ENCODE data around the gene ST6GAL1.
A peak's percentile ranks its signal among the peaks of the same experiment; 100 is the strongest.

The ST6GAL1 gene

DNA sequence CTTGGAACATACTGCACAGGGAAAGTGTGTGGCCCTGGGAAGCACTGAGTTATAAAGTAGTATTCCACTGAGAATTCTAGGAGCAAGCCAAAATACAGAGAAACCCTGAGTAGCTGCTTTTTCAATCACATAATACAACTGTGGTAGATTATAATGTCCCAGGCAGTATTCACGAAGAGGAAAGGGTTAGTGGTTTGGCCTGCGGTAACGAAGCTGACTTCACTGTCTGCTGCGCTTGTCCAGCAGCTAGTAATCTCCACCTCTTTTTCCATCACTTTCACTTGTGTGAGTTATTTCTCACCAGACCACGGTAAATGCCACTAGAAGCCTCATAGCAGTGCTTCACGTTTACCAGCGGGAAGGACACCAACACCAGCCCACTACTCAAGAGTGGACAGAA is 174.6 kb downstream of the ST6GAL1 start:
- intact Hi-C loops (cut with DNase I; ENCODE audit: low total_unique reads): loop anchor here (10.0 kb wide), 1 partner anchor 170 kb away; the partner anchor contains the start of gene ST6GAL1
- TF ChIP-seq, protein P1, sequence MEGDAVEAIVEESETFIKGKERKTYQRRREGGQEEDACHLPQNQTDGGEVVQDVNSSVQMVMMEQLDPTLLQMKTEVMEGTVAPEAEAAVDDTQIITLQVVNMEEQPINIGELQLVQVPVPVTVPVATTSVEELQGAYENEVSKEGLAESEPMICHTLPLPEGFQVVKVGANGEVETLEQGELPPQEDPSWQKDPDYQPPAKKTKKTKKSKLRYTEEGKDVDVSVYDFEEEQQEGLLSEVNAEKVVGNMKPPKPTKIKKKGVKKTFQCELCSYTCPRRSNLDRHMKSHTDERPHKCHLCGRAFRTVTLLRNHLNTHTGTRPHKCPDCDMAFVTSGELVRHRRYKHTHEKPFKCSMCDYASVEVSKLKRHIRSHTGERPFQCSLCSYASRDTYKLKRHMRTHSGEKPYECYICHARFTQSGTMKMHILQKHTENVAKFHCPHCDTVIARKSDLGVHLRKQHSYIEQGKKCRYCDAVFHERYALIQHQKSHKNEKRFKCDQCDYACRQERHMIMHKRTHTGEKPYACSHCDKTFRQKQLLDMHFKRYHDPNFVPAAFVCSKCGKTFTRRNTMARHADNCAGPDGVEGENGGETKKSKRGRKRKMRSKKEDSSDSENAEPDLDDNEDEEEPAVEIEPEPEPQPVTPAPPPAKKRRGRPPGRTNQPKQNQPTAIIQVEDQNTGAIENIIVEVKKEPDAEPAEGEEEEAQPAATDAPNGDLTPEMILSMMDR (IDR thresholded peaks at IDR 0.05): no peak
- no peaks in the 10 kb centered on the region for H3K27me3 ChIP-seq
- H3K36me3 ChIP-seq: no peaks in the 10 kb centered on the region
- H3K4me1 ChIP-seq: peaks cover 0 to 90% (median 53%) of the 10 kb centered on the region in 4 donors
- no peaks in the 10 kb centered on the region for H3K9me3 ChIP-seq
- peak overlapping the region; percentile 17 to 37 for H3K4me3 ChIP-seq
- H3K27ac ChIP-seq: peak overlapping the region; percentile 84
- DNase-seq: peak in 1 of 2 donors; percentile 66

DNA sequence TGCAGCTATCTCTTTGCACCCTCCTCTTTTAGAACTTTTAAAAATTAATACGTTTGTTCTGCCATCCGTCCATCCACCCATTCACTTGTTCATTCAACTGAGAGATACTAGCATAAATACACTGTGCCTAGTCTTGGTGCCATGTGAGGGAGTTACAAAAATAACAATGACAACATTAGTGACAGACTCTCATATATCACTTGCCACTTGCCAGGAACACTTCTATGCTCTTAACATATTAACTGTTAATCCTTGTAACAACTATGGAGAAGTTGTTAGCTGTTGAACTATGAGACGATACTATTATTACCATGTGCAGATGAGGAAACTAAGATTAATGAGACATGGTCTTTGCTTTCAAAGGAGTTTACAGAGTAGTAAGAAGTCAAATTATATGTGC is 175.4 kb downstream of the ST6GAL1 start:
- Histone ChIP-seq H3K27me3 (no peaks in the 10 kb centered on the region), H3K9me3 (no peaks in the 10 kb centered on the region), H3K27ac (peak overlapping the region; percentile 84), H3K36me3 (no peaks in the 10 kb centered on the region), H3K4me3 (peak overlapping the region in 1 of 2 donors; percentile 37), H3K4me1 (peaks cover 0 to 87% (median 52%) of the 10 kb centered on the region in 4 donors)
- intact Hi-C loops (cut with DNase I; ENCODE audit: low total_unique reads): loop anchor here (10.0 kb wide), 1 partner anchor 171 kb away; the partner anchor contains the start of gene ST6GAL1
- TF ChIP-seq, protein P1 (IDR thresholded peaks at IDR 0.05): no peak
- no peak for DNase-seq

DNA sequence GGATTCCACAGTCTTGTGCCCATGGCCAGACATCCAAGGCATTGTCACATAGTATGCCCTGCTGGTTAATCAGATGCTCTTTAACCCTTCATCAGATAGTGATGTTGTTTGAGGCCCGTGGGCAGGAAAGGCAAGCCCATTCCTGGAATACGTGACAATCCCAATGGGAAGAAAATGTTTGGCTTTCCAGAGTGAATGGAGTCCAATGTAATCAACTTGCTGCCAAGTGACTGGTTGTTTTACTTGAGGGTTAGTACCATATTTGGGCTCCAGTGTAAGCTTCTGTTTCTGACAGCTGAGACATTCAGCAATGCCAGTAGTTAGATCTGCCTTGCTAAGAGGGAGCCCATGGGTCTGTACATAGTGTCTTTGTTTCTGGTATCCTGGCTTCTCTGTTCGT is 177.7 kb downstream of the ST6GAL1 start:
- intact Hi-C loops (cut with DNase I; ENCODE audit: low total_unique reads): loop anchor here (10.0 kb wide), 1 partner anchor 173 kb away; the partner anchor contains the start of gene ST6GAL1
- TF ChIP-seq, protein P1 (IDR thresholded peaks at IDR 0.05): no peak

DNA sequence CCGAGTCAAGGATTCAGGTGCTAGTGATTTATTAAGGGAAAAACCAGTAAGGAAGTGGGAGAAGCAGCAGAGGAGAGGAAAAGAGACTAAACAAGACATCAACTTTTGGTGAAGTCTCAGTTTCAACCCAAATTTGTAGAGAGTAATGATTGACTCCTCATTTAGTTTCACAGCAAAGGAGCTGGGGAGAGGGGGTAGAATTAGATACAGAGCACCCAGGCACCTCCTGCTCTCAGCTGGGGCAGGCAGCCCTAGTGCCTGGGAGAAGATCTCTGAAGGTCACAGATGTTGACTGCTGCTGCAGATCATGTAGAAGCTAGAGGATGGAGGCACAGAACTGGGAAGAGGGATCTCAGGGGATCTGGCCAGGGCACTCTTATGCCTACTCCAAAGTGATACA is 179.8 kb downstream of the ST6GAL1 start:
- peak overlapping the region; percentile 60 to 67 for H3K27ac ChIP-seq
- no peaks in the 10 kb centered on the region for H3K27me3 ChIP-seq
- H3K36me3 ChIP-seq: no peaks in the 10 kb centered on the region
- peaks cover 0 to 51% (median 27%) of the 10 kb centered on the region in 4 donors for H3K4me1 ChIP-seq
- TF ChIP-seq, protein P1 (IDR thresholded peaks at IDR 0.05): no peak
- intact Hi-C loops (cut with DNase I; ENCODE audit: low total_unique reads): loop anchor here (10.0 kb wide), 1 partner anchor 55 kb away; no protein-coding TSS in a partner anchor
- no peaks in the 10 kb centered on the region for H3K9me3 ChIP-seq
- no peak overlapping the region for H3K4me3 ChIP-seq
- DNase-seq: no peak

More for the DNA sequence above, 177.7 kb downstream of the ST6GAL1 start:
- Histone ChIP-seq H3K27me3 (no peaks in the 10 kb centered on the region), H3K4me1 (peaks cover 0 to 68% (median 37%) of the 10 kb centered on the region in 4 donors), H3K4me3 (no peak overlapping the region), H3K36me3 (no peaks in the 10 kb centered on the region), H3K9me3 (no peaks in the 10 kb centered on the region), H3K27ac (peak overlapping the region; percentile 84)
- peak; percentile 30 to 74 for DNase-seq

DNA sequence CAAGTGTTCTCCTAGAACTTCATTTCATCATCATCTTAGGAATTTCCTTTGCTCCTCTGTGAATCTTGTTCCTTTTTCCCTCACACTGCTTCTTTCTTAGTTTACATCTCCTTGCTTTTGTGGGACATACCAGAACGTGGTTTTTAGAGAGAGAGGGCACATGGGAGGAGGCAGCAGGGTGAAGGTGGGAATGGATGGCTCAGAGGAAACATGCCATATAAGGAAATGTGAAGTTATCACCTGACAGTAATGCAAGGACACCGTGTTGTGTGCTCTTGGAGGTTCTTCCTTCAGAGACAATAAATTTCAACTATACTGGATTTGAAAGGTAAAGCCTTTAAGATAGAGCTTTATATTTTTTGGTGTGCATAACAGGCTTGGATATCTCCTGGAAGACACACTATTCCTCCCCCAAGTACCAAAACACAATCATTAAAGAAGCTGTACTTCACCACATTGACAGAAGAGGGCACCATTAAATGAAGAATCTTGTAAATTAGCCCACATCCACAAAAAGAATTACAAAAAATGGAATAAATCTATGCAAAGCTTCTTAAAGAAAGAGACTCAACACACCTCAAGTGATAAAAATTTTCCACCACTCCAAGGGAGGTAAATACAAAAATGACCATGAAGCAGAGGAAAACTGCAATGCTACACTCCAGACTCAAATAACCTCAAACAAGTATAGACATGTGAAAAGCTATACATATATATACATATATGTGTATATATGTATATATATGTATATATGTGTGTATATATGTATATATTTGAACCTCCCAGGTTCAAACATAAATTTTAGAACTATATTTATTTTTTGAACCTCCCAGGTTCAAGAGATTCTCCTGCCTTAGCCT is 182.8 kb downstream of the ST6GAL1 start:
- DNase-seq: no peak
- Histone ChIP-seq H3K36me3 (no peaks in the 10 kb centered on the region), H3K9me3 (no peaks in the 10 kb centered on the region), H3K4me1 (peaks cover 0 to 21% (median 11%) of the 10 kb centered on the region in 4 donors), H3K27ac (peak overlapping the region; percentile 21 to 39), H3K4me3 (no peak overlapping the region), H3K27me3 (no peaks in the 10 kb centered on the region)
- TF ChIP-seq, protein P1 (IDR thresholded peaks at IDR 0.05): peak; percentile 59 to 66
- intact Hi-C loops (cut with DNase I; ENCODE audit: low total_unique reads): loop anchor here (10.0 kb wide), 1 partner anchor 52 kb away; no protein-coding TSS in a partner anchor

Measured in tibial artery (tissue), 4 donors.